Measurements from ENCODE around the gene PTPRH.
"Not testable (repeated sequence)": the region's sequence is repeated elsewhere in the genome, so short reads cannot be mapped to it uniquely, and the experiment has no call there.

Gene PTPRH

GRCh38 chr19:55158848-55159749 lies 50.2 kb downstream of the PTPRH start:
- peak; percentile 85 for DNase-seq (ENCODE audit: low spot score)

GRCh38 chr19:55158423-55158822 lies 50.9 kb downstream of the PTPRH start:
- DNase-seq (ENCODE audit: low spot score): no peak

DNA sequence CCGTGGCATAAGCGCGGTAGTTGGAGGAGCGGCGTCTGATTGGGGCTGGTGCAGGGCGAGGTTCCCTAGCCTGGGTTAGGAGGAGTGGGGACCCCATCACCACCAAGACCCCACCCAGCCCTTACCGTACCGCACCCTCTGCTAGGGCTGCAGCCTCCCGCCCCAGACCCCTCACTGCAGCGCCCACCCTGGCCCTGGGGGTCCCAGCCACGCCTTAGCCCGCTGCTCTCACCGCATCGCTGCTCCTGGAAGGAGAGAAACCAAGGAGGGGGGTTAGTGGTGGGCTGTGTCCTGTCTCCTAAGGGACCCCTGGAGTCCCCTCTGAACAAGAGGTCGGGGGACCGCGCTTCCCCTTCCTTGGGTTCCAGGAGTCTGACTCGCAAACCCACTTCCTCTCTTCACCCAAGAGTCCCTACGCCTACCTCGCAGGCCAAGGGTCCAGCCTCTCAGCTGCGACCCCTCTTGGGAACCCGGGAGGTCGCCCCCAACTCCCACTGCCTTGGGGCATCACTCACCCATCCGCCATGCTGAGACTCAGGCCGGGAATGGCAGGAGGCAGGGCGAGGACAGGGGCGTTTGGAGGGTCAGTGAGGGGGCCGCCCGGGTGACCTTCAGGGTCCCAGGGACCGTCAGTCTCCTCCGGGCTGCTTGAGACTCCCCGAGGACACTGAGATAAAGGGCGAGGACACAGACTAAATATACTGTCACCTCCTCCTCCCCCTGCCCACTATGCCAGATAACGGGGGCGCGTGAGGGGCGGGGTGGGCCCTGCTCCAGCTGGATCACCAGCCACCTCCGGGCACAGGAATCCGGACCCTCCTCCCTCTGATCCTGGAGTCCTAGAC lies 52.0 kb downstream of the PTPRH start, which contains the start of gene TNNI3:
Gene TNNI3, minus strand, starts transcription at position 669 of the 845 bp plus-strand sequence. Its CDS starts 143 bp downstream, at position 526.
- no peak for DNase-seq (ENCODE audit: low spot score)

DNA sequence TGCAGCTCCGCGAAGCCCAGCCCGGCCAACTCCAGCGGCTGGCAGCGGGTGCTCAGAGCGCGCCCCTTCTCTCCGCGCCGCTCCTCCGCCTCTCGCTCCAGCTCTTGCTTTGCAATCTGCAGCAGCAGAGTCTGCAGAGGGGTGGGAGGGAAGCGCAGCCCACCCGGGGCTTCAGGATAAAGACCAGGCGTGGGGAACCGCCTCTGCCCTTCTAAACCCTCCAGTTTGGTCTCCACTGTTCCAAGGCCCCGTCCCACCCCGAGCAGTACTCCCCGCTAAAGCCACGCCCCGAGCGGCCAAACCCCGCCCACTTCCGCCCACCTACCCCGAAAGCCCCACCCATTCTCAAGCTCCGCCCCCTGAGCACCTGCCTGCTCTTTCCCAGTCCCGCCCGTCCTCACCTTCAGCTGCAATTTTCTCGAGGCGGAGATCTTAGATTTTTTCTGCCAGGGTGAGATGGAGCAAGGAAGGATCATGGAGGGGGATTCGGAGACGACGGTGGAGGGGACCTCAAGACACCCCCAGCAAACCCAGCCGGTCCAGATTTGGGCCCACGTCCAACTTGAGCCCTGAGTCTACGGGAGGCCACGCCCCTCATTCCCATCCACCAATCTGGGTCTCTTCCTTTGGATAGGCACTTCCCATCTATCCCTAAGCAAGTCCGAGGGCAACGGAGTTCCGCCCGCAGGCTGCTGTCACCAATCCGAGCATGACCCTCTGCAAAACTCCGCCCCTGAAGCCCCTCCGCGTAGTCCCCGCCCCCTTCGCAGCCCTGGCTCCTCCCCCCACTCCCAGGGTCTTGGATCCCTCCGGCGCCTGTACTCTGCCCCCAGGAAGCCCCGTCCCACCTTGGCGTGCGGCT lies 52.9 kb downstream of the PTPRH start:
- peak; percentile 40 for DNase-seq (ENCODE audit: low spot score)

DNA sequence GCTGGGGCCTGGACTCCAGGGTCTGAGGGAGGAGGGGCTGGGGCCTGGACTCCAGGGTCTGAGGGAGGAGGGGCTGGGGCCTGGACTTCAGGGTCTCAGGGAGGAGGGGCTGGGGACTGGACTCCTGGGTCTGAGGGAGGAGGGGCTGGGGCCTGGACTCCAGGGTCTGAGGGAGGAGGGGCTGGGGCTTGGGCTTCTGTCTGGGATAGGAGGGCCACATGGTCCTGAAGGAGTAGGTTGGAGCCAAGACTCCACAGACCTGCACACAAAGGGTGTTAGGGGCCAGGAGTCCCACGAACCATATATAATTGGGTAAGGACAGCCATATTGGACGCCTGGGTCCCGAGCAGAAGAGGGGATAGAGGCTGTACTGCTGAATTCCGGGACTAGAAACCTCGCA lies 53.5 kb downstream of the PTPRH start:
- DNase-seq (ENCODE audit: low spot score): not testable (repeated sequence)

- DNase-seq (ENCODE audit: low spot score): no peak
Observed at GRCh38 chr19:55153652-55154264, 55.5 kb downstream of the PTPRH start.

- no peak for DNase-seq (ENCODE audit: low spot score)
Observed at GRCh38 chr19:55152017-55152416, 57.3 kb downstream of the PTPRH start.

DNA sequence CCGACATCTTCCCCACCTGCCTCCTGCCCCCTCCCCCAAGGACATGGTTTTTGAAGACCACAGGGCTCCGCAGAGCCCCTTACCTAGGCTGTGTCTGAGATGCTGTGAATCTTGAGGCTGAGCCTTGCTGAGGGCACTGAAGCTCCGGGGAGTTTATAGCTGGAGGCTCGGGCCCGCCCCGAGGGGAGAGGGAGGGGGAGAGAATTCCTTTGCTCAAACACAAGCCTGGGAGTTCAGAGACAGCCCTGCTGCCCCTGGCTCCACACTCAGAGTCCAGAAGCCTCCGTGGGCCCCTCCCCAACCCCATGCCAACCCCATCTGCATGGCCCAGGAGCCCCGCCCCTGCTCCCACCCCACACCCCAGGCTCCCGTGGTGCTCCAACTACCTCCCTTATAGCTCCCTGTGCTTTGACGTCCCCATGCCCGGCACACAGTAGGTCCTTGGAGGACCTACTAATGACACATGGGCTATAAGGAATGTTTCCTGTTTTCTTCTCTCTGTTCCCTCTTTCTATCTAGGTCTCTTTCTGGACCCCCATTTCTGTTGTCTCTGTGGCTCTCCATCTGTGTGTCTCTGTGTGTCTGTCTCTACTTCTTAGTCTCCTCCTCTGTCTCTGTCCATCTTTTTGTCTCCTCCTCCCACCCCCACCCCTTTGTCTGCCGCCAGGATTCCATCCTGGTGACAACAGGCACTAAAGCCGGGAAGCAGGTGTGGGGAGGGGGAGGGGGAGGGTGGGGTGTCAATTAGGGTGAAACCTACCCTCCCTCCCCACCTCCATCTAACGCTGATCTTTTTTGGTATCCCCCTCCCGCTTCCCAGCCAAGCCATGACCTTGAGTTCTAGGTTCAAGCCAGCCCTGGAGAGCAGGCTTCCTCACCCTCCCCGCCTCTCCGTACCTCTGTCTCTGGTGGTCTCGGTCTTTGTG lies 60.0 kb downstream of the PTPRH start, which contains the start of gene TNNT1:
Gene TNNT1, minus strand, starts transcription at position 129 of the 926 bp plus-strand sequence. CDS start 2,049 bp downstream, outside the sequence.
- DNase-seq (ENCODE audit: low spot score): no peak

GRCh38 chr19:55147545-55148251 lies 61.6 kb downstream of the PTPRH start:
- no peak for DNase-seq (ENCODE audit: low spot score)

DNA sequence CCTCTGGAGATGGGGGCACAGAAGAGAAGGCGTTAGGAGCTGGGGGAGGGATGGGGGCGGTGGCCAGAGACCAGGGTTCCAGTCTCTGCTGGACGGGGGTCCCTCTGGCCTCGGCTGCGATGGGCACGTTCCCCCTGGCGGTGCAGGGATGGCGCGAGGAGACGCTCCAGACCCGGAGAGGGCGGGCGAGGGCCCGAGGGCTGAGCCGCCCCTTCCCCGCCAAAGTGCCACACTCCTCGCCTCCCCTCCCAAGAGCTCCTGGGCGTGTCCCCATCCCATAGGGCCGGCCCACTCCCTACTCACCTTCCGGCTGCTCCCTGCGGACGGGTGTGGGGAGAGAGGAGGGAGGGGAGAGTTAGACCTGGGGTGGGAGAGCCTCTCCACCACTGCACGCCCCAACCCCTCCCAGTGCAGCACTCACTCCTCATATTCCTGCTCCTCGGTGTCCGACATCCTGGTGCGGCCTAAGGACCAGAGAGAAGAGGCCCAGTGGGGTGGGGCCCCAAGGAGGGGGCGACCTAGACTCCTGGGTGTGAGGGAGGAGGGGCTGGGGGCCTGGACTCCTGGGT lies 62.5 kb downstream of the PTPRH start:
- DNase-seq (ENCODE audit: low spot score): no peak

GRCh38 chr19:55146078-55146704 lies 63.1 kb downstream of the PTPRH start:
- peak; percentile 45 for DNase-seq (ENCODE audit: low spot score)

DNA sequence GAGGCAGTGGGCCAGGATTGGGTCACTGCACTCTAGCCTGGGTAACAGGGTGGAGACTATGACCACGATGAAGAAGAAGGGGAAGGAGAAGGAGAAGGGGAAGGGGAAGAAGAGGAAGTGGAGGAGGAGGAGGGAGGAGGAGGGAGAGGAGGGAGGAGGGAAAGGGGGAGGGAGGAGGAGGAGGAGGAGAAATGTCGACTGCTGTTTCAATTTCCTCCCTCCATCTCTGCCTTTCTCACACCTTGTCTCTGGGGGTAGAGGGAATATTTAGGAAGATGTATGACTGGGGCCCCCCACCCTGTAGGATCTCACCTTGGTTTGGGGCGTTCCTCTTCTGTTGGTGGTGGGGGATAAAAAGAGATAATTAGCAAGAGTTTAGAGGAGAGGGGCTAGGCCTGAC lies 64.1 kb downstream of the PTPRH start:
- DNase-seq (ENCODE audit: low spot score): no peak

DNA sequence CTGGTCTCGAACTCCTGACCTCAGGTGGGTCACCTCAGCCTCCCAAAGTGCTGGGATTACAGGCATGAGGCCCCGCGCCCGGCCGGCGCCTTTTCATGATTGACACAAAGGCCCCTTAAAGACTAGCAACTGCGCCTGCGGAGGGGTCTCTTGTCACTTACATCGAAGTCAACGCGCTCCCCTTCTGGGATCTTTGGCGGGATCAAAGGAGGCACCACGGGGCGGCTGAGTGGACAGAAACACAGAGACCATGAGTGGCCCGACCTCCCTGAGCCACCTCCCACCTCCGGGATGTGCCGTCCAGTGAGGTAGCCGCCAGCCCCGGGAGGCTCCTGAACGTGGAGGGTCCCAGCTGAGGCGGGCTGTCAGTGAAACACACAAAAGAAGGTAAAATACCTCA lies 67.6 kb downstream of the PTPRH start:
- DNase-seq (ENCODE audit: low spot score): no peak

DNA sequence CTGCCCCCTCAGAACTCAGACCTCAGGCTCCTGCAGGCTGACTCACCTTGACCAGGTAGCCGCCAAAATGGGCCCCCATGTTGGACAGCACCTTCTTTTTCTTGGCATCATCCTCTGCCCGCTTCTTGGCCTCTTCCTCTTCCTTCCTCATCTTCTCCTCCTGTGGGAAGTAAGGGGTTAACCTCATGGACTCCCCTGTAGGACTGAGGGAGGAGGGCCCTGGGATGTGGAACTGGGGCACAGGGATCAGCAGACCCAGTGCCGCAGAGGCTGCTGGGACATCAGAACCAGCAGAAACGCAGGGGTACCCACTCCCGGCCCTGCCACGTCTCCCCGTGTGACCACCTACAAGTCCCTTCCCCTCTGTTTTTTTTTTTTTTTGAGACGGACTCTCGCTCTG lies 71.4 kb downstream of the PTPRH start:
- DNase-seq (ENCODE audit: low spot score): no peak

DNA sequence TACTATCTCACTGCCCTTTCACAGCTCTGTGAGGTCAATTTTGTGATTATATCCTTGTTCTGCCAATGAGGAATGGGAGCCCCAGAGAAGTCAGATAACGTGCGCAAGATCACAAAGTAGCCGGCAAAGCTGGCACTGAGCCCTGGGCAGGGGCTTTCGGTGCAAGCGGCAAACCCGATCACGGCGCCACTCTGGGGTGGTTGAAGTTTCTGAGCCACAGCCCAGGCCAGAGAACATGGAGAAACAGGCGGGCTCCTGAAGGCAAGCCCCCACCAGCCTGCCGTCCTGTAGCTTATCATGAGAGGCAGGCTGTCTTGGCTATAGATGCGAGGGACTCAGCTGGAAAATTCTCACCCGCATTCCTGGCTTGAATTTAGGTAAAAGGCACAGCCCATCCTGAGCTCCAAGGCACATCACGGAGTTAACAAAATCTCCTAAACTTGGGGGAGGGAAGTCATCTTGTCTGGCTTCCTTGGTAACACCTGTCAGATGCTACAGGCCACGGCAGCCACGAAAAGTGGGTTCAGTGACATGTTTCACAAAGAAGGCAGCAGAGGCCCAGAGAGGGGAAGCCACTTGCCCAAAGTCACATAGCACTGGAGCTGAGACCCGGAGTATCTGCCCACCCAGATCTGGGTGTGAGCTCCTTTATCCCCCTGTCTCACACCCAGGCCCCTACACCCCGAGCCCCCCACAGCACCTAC lies 72.8 kb downstream of the PTPRH start:
- DNase-seq (ENCODE audit: low spot score): no peak

- no peak for DNase-seq (ENCODE audit: low spot score)
Observed at GRCh38 chr19:55134736-55135135, 74.6 kb downstream of the PTPRH start.

- DNase-seq (ENCODE audit: low spot score): no peak
Observed at GRCh38 chr19:55133639-55134444, 75.5 kb downstream of the PTPRH start.

Measured in hematopoietic multipotent progenitor cell treated with erythropoietin and hydrocortisone succinate and interleukin-3 and kit ligand, for 15 days (in vitro differentiated cells).